GM12873 (cell line): ENCODE data around the gene HSPG2.

Source experiments
- TF ChIP-seq, protein P1 (sequence below): IDR thresholded peaks from 2 replicates; pipeline ENCODE4 v1.5.1; 2012; ENCODE audit warnings: low read depth, mild to moderate bottlenecking, moderate library complexity, low read length, control low read depth; ENCODE audit not compliant: insufficient read depth; ENCODE audit errors: missing control alignments

The HSPG2 gene

GRCh38 chr1:21909787-21910503 is 27.2 kb downstream of the HSPG2 start:
- TF ChIP-seq, protein P1, sequence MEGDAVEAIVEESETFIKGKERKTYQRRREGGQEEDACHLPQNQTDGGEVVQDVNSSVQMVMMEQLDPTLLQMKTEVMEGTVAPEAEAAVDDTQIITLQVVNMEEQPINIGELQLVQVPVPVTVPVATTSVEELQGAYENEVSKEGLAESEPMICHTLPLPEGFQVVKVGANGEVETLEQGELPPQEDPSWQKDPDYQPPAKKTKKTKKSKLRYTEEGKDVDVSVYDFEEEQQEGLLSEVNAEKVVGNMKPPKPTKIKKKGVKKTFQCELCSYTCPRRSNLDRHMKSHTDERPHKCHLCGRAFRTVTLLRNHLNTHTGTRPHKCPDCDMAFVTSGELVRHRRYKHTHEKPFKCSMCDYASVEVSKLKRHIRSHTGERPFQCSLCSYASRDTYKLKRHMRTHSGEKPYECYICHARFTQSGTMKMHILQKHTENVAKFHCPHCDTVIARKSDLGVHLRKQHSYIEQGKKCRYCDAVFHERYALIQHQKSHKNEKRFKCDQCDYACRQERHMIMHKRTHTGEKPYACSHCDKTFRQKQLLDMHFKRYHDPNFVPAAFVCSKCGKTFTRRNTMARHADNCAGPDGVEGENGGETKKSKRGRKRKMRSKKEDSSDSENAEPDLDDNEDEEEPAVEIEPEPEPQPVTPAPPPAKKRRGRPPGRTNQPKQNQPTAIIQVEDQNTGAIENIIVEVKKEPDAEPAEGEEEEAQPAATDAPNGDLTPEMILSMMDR: no peak

DNA sequence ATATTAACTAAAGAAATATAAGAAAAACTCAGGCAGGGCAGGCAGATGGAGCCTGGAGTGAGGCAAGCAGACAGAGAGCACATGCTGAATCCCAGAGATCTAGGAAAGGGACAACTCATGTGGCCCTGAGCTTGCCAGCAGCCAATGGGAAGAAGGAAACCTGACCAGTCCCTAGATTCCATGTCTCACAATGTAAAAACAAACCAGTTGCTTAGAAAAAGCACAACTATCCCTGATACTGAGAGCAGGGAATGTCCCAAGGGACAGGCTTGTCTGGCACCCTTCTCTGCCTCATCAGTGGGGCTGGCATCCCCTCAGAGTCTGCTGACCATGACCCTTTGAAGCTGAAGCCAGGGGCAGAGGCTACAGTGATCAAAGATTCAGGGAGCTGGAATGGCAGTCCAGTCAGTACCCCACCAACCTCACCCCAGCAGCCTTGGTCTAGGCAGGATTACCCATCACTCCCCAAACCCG is 27.8 kb downstream of the HSPG2 start:
- TF ChIP-seq, protein P1: no peak

GRCh38 chr1:21907079-21907418 is 30.1 kb downstream of the HSPG2 start:
- TF ChIP-seq, protein P1: no peak

DNA sequence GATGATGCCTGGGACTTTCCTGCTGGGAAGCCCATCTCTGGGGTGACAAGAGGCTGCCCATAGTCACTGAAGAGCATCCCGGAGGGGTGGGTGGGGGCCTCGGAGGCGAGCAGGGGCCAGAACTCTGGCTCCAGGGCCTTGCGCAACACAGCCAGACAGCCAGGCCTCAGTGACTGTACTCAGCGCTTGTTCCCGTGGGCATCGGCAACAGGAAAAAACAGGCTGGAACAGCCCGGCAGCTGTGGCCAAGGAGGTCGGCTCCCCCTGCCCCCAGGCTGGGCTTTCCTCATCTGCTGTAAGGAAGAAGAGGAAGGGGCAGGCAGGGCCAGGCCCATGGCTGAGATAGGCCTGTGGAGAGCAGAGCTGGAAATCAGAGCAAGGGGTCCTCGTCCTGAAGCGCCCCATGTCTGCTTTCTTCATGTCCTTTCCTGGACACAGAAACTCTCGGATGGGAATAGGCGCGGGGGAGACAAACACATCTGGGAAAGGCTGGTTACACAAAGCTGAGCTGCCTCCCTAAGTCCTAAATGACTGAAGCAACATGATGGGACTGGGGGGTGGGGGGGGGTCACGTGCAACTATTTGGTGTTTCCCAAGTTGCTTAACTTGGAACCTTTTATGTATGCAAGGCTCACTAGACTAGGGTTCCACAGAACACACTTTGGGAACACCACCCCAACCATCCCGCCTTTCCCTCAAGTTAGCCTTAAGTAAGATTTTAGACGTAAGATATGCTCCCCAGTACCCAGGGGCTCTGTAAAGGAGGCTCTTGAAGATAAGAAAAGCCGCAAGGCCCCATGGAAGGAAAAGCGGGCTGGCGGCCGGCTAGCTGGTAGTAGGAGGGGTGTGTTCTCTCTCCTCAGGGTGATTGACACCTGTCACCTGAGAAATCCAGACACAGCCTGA is 30.7 kb downstream of the HSPG2 start:
- TF ChIP-seq, protein P1: no peak

DNA sequence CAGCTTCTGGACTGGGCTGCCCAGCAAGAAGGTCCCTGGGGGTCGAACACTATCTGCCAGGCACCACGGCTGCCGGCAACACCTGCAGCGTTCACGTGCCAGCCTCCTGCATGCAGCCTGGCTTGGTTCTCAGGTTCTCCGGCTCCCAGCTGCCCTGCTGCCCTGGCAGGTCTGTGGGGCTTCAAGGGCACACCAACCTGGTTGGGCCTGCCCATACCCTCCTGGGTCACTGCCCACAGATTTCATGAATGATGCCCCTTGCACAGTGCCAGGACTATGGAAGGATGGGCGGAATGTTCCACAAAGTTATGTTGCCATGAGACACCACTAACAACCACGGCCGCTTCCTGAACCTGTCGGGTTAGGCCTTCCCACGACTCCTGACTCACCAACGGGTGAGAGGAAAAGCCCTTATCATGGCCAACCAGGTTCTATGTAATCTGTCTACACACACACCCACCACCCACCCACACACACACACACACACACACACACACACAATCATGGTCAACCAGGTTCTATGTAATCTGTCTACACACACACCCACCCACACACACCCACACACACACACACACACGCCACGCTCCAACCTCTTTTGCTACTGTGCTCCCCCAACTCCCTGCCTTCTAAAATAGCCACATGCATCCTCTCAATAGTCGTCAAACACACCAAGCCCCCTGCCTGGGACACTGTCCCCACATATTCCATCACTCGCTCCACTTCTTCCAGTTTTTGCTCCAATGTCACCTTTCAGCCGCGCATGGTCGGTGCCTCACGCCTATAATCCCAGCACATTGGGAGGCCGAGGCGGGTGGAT is 32.2 kb downstream of the HSPG2 start:
- TF ChIP-seq, protein P1: no peak

DNA sequence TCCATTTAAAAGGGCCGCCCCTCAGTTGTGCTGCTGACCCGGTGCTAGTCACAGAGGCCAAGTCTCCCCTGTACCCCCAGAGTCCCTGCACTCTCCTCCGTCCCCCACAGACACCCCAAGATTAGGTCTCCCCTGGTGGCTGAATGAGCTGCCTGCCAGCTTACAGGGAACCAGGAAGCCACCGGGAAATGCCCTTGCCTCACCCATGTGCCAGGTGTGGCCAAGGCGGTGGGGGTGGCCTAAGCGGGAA is 32.7 kb downstream of the HSPG2 start:
- TF ChIP-seq, protein P1: no peak
